Liver (tissue), 3 donors: ENCODE results near the gene JUNB.

Experiments used
- FOXA1 ChIP-seq: IDR thresholded peaks from 2 replicates; pipeline ENCODE4 v1.6.1; 2016; ENCODE audit warnings: antibody characterized with exemption
- FOXA2 ChIP-seq: IDR thresholded peaks from 2 replicates; pipeline ENCODE4 v1.6.1; 2016; ENCODE audit warnings: antibody characterized with exemption
- GABPA ChIP-seq, 2 donors: IDR thresholded peaks in 1 of 2; conservative IDR thresholded peaks in 1 of 2; 2 replicates each; pipeline ENCODE4 v1.6.1; 2016; ENCODE audit warnings: antibody characterized with exemption in 2 of 2, mild to moderate bottlenecking in 1 of 2, moderate library complexity in 1 of 2
- JUND ChIP-seq, 2 donors: IDR thresholded peaks; 2 replicates each; pipeline ENCODE4 v1.6.1; 2016; ENCODE audit warnings: antibody characterized with exemption in 2 of 2
- NR2F2 ChIP-seq: IDR thresholded peaks from 2 replicates; pipeline ENCODE4 v1.6.1; 2016; ENCODE audit warnings: antibody characterized with exemption
- RAD21 ChIP-seq, 2 donors: IDR thresholded peaks; 2 replicates each; pipeline ENCODE4 v1.6.1; 2016; ENCODE audit warnings: antibody characterized with exemption in 2 of 2, mild to moderate bottlenecking in 2 of 2
- RXRA ChIP-seq, 2 donors: IDR thresholded peaks; 2 replicates each; pipeline ENCODE4 v1.6.1; 2017 to 2018; ENCODE audit warnings: antibody characterized with exemption in 2 of 2, mild to moderate bottlenecking in 1 of 2
- SP1 ChIP-seq: IDR thresholded peaks from 2 replicates; pipeline ENCODE4 v1.6.1; 2018; ENCODE audit warnings: antibody characterized with exemption, mild to moderate bottlenecking
- TAF1 ChIP-seq: conservative IDR thresholded peaks from 2 replicates; pipeline ENCODE4 v1.6.1; 2016; ENCODE audit warnings: antibody characterized with exemption, mild to moderate bottlenecking
- YY1 ChIP-seq: IDR thresholded peaks from 2 replicates; pipeline ENCODE4 v1.6.1; 2016; ENCODE audit warnings: antibody characterized with exemption, mild to moderate bottlenecking
- TF ChIP-seq, protein P1 (sequence below): fragments of 150-350 bp; IDR thresholded peaks from 2 replicates; pipeline ENCODE4 v1.5.1; 2017; ENCODE audit warnings: improper control_type of control experiment, low read depth, low read length; ENCODE audit not compliant: missing input control
- TF ChIP-seq, protein P2 (sequence below): IDR thresholded peaks from 2 replicates; pipeline ENCODE4 v1.6.1; 2016; ENCODE audit warnings: antibody characterized with exemption, mild to moderate bottlenecking
- TF ChIP-seq, protein P3 (sequence below): IDR thresholded peaks from 2 replicates; pipeline ENCODE4 v1.6.1; 2016; ENCODE audit warnings: antibody characterized with exemption
- TF ChIP-seq, protein P4 (sequence below): IDR thresholded peaks from 2 replicates; pipeline ENCODE4 v1.6.1; 2016; ENCODE audit warnings: antibody characterized with exemption
- donor health status: healthy.
- donor health status: healthy.

DNA sequence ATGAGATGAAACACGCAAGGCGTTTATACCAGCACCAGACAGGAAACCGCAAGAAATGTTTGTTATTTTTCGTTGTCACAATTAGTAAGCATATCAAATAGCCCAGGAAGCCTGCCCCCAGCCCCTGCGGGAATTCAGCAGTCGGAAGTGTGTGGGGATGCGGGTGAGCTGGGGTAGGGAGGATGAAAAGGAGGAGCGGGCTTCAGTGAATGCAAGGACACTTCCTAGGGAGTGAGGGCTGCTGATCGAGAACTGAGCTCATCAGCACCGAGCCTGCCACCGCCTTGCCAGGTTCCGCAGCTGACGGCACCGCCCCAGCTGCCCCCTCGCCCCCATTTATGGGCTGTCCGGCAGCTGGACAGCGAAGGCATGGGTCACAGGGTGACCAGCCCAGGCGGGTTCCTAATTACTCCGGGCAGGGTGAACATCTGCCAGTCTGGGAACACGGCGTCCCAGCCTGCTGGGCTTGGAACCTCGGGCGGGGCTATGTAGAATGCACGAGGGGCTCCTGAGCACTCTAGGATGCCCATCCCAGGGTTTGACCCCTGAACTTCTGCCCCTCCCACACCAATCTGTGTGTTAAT is 41.3 kb upstream of the JUNB start:
- no peak for TF ChIP-seq GABPA (IDR thresholded peaks at IDR 0.05 in 1 of 2, conservative IDR thresholded peaks at IDR 0.05 in 1 of 2)
- TF ChIP-seq, protein P1, sequence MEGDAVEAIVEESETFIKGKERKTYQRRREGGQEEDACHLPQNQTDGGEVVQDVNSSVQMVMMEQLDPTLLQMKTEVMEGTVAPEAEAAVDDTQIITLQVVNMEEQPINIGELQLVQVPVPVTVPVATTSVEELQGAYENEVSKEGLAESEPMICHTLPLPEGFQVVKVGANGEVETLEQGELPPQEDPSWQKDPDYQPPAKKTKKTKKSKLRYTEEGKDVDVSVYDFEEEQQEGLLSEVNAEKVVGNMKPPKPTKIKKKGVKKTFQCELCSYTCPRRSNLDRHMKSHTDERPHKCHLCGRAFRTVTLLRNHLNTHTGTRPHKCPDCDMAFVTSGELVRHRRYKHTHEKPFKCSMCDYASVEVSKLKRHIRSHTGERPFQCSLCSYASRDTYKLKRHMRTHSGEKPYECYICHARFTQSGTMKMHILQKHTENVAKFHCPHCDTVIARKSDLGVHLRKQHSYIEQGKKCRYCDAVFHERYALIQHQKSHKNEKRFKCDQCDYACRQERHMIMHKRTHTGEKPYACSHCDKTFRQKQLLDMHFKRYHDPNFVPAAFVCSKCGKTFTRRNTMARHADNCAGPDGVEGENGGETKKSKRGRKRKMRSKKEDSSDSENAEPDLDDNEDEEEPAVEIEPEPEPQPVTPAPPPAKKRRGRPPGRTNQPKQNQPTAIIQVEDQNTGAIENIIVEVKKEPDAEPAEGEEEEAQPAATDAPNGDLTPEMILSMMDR: no peak
- TF ChIP-seq RAD21 (IDR thresholded peaks at IDR 0.05): no peak
- TF ChIP-seq, protein P2, sequence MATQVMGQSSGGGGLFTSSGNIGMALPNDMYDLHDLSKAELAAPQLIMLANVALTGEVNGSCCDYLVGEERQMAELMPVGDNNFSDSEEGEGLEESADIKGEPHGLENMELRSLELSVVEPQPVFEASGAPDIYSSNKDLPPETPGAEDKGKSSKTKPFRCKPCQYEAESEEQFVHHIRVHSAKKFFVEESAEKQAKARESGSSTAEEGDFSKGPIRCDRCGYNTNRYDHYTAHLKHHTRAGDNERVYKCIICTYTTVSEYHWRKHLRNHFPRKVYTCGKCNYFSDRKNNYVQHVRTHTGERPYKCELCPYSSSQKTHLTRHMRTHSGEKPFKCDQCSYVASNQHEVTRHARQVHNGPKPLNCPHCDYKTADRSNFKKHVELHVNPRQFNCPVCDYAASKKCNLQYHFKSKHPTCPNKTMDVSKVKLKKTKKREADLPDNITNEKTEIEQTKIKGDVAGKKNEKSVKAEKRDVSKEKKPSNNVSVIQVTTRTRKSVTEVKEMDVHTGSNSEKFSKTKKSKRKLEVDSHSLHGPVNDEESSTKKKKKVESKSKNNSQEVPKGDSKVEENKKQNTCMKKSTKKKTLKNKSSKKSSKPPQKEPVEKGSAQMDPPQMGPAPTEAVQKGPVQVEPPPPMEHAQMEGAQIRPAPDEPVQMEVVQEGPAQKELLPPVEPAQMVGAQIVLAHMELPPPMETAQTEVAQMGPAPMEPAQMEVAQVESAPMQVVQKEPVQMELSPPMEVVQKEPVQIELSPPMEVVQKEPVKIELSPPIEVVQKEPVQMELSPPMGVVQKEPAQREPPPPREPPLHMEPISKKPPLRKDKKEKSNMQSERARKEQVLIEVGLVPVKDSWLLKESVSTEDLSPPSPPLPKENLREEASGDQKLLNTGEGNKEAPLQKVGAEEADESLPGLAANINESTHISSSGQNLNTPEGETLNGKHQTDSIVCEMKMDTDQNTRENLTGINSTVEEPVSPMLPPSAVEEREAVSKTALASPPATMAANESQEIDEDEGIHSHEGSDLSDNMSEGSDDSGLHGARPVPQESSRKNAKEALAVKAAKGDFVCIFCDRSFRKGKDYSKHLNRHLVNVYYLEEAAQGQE: no peak
- TF ChIP-seq FOXA1: no peak
- TF ChIP-seq YY1: no peak
- TF ChIP-seq, protein P3, sequence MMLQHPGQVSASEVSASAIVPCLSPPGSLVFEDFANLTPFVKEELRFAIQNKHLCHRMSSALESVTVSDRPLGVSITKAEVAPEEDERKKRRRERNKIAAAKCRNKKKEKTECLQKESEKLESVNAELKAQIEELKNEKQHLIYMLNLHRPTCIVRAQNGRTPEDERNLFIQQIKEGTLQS: no peak
- no peak for TF ChIP-seq TAF1
- no peak for TF ChIP-seq FOXA2
- no peak for TF ChIP-seq NR2F2
- no peak for TF ChIP-seq JUND (IDR thresholded peaks at IDR 0.05)
- TF ChIP-seq, protein P4, sequence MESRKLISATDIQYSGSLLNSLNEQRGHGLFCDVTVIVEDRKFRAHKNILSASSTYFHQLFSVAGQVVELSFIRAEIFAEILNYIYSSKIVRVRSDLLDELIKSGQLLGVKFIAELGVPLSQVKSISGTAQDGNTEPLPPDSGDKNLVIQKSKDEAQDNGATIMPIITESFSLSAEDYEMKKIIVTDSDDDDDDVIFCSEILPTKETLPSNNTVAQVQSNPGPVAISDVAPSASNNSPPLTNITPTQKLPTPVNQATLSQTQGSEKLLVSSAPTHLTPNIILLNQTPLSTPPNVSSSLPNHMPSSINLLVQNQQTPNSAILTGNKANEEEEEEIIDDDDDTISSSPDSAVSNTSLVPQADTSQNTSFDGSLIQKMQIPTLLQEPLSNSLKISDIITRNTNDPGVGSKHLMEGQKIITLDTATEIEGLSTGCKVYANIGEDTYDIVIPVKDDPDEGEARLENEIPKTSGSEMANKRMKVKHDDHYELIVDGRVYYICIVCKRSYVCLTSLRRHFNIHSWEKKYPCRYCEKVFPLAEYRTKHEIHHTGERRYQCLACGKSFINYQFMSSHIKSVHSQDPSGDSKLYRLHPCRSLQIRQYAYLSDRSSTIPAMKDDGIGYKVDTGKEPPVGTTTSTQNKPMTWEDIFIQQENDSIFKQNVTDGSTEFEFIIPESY: no peak
- TF ChIP-seq SP1: no peak
- no peak for TF ChIP-seq RXRA (IDR thresholded peaks at IDR 0.05)
